OCI-LY3 (cell line): ENCODE measurements around the gene FBXL20.

ENCODE experiments used
- EZH2phosphoT487 ChIP-seq: fragments of 200-600 bp; shearing (Covaris generic); IDR thresholded peaks from 2 replicates; pipeline ENCODE4 v1.6.1; 2018; ENCODE audit warnings: antibody characterized with exemption, mixed run types, low read depth
- TF ChIP-seq, protein P1 (sequence below): fragments of 200-600, 300-600 bp; sonication (generic); IDR thresholded peaks from 2 replicates; pipeline ENCODE4 v1.5.1; 2014; ENCODE audit warnings: antibody characterized with exemption, low read length, low read depth

GRCh38 chr17:39376434-39376833 lies 25.0 kb downstream of the FBXL20 start:
- no peak for TF ChIP-seq EZH2phosphoT487
- TF ChIP-seq, protein P1, sequence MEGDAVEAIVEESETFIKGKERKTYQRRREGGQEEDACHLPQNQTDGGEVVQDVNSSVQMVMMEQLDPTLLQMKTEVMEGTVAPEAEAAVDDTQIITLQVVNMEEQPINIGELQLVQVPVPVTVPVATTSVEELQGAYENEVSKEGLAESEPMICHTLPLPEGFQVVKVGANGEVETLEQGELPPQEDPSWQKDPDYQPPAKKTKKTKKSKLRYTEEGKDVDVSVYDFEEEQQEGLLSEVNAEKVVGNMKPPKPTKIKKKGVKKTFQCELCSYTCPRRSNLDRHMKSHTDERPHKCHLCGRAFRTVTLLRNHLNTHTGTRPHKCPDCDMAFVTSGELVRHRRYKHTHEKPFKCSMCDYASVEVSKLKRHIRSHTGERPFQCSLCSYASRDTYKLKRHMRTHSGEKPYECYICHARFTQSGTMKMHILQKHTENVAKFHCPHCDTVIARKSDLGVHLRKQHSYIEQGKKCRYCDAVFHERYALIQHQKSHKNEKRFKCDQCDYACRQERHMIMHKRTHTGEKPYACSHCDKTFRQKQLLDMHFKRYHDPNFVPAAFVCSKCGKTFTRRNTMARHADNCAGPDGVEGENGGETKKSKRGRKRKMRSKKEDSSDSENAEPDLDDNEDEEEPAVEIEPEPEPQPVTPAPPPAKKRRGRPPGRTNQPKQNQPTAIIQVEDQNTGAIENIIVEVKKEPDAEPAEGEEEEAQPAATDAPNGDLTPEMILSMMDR, result no peak
